NT2/D1 (cell line): Measurements from ENCODE around the gene KRT73.

Experiments
- DNase-seq: peaks from one replicate; pipeline ENCODE4 v3.0.0-alpha.2; 2011; ENCODE audit warnings: low read depth, low spot score
- H3K27me3 ChIP-seq: 2 replicates; pipeline ENCODE4 v1.6.0; 2011; ENCODE audit warnings: mild to moderate bottlenecking; ENCODE audit not compliant: insufficient read length, insufficient read depth
- H3K36me3 ChIP-seq: 2 replicates; pipeline ENCODE4 v1.6.1; 2011; ENCODE audit warnings: mild to moderate bottlenecking, low read length, mixed read lengths; ENCODE audit not compliant: insufficient read depth, insufficient read length
- H3K4me1 ChIP-seq: 2 replicates; pipeline ENCODE4 v1.5.1; 2011; ENCODE audit not compliant: insufficient read depth, insufficient read length
- H3K4me3 ChIP-seq: 2 replicates; pipeline ENCODE4 v1.5.1; 2011; ENCODE audit warnings: low read depth; ENCODE audit not compliant: insufficient read length
- H3K9ac ChIP-seq: 2 replicates; pipeline ENCODE4 v1.6.0; 2011; ENCODE audit warnings: low read depth; ENCODE audit not compliant: insufficient read length
- H3K9me3 ChIP-seq: 2 replicates; pipeline ENCODE4 v1.5.1; 2011; ENCODE audit warnings: mild to moderate bottlenecking, low read length; ENCODE audit not compliant: insufficient read depth
- SUZ12 ChIP-seq: IDR thresholded peaks from 2 replicates; pipeline ENCODE4 v1.6.1; 2011; ENCODE audit not compliant: insufficient read length, insufficient read depth; ENCODE audit errors: extremely low read depth
- YY1 ChIP-seq: IDR thresholded peaks from 2 replicates; pipeline ENCODE4 v1.6.1; 2011; ENCODE audit not compliant: insufficient read length, insufficient read depth
- ZNF274 ChIP-seq: IDR thresholded peaks from 2 replicates; pipeline ENCODE4 v1.6.1; 2011; ENCODE audit warnings: mild to moderate bottlenecking, low read depth, low read length

KRT73 gene

DNA sequence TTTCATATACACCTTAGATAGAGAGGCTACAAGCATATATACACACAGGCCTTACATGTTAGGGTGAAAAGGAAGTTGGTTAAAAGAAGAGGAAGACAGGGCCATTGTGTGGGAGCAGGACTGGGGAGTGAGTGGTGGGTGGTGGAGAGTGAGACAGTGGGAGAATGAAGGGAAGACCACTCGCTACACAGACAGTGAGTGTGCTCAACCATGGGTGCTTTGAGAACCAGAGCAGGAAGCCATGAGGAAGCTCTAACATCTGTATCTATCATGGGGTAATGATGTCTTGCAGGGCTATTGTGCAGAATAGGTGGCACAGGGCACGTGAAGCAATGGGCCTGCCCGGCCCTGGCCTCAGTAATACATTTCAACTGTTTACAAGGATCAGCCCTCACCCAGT lies 33.3 kb downstream of the KRT73 start:
- H3K9ac ChIP-seq: no peak overlapping the region
- no peak for DNase-seq

DNA sequence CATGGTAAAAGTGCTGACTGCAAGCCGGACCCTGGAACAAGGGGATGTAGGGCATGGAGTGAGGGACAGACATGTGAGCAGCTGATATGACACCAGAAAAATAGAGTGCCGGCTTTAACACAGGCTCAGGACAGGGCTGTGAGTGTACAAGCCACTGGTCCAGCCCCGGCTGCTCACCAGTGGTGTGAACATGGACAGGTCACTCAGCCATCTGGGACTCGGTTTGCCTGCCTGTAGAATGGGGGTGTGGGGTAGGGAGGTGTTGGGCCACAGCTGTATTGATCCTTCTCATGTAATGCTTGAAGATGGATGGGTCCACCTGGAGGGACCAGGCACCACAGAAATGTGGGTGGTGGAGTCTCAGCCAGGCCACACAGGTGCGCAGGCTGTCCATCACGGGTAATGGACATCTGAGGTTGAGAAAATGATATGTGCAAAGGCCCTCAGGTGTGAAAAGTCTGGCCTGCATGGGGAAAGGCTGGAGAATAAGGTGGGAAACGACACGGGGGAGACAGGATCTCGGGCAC lies 34.1 kb downstream of the KRT73 start:
- H3K36me3 ChIP-seq: no peaks in the 10 kb centered on the region
- no peaks in the 10 kb centered on the region for H3K27me3 ChIP-seq
- no peak overlapping the region for H3K4me3 ChIP-seq

More for the DNA sequence above, 33.3 kb downstream of the KRT73 start:
- Histone ChIP-seq H3K9me3 (peaks cover 7% of the 10 kb centered on the region; the same call in 1 of the 2 replicates), H3K4me1 (peaks cover 11% of the 10 kb centered on the region), H3K36me3 (no peaks in the 10 kb centered on the region), H3K27me3 (no peaks in the 10 kb centered on the region), H3K4me3 (no peak overlapping the region)
- TF ChIP-seq YY1 (no peak), SUZ12 (no peak), ZNF274 (no peak)

DNA sequence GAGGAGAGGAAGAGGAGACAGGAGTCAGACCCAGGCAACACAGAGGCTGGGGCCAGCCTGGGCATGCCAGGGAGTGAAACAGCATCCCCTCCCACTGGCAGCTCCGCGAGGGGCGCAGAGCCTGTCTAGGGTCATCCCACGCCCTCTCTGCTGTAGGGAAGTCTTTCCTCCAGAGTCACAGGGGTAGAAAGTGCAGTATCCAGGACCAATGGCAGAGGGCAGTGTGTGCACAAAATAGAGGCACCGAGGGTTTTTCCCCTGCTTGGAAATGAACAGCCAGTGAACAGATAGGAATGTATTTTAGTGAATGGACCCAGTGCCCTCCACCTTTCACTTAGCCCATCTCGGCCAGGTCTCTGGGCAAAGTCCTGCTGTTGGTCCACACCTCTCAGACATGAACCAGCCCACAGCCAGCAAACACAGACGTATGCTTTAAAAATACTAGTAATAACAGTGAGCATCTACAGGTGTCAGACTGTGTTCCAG lies 35.3 kb downstream of the KRT73 start:
- Histone ChIP-seq H3K4me3 (no peak overlapping the region), H3K9ac (no peak overlapping the region), H3K9me3 (no peaks in the 10 kb centered on the region), H3K27me3 (no peaks in the 10 kb centered on the region), H3K4me1 (peaks cover 11% of the 10 kb centered on the region), H3K36me3 (no peaks in the 10 kb centered on the region)
- peak; percentile 65 for DNase-seq
- TF ChIP-seq SUZ12: no peak
- no peak for TF ChIP-seq YY1
- TF ChIP-seq ZNF274: no peak

More for the DNA sequence above, 34.1 kb downstream of the KRT73 start:
- Histone ChIP-seq H3K9ac (no peak overlapping the region), H3K9me3 (no peaks in the 10 kb centered on the region; the same call in 1 of the 2 replicates), H3K4me1 (peaks cover 11% of the 10 kb centered on the region)
- TF ChIP-seq YY1 (no peak), SUZ12 (no peak), ZNF274 (no peak)
- no peak for DNase-seq

DNA sequence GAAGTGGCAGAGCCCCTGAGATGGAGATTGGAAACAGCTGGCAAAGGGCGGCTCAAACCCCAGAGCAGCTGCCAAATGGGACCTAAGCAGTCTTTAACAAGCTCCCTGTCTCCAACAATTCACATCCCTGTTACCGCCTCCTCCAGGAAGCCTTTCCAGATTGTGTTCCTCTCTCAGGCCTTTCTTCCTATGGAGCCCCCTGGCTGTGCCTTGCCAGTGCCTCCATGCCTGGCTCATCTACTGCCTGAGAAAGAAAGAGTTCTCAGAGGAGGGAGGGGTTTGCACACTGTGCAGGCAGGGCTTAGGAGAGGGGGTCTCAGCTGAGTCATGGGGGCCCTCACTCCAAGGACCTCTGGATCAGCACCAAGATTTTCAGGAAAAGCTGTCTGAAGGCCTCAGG lies 35.9 kb downstream of the KRT73 start:
- Histone ChIP-seq H3K4me1 (peaks cover 11% of the 10 kb centered on the region), H3K9me3 (no peaks in the 10 kb centered on the region), H3K9ac (no peak overlapping the region), H3K4me3 (no peak overlapping the region), H3K36me3 (no peaks in the 10 kb centered on the region), H3K27me3 (no peaks in the 10 kb centered on the region)
- DNase-seq: no peak
- TF ChIP-seq YY1: no peak
- no peak for TF ChIP-seq ZNF274
- no peak for TF ChIP-seq SUZ12

DNA sequence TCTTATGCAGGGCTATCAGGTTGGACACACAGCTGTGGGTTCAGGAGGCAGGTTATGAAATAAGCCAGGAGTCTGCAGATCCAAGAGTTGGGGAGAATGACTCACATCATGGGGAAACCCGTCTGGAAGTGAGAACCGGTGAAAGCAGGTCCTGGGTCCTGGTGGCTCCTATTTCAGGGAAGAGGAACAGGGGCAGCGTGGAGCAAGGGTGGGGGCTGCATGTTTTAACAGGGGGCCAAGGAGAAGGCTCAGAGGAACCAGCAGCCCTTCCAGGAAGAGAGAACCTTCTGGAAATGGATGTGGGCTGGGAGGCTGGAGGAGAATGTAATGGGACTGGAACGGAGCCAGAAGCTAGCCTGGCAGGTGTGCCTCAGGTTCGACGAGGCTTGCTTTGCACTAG lies 36.9 kb downstream of the KRT73 start:
- no peaks in the 10 kb centered on the region for H3K27me3 ChIP-seq
- no peaks in the 10 kb centered on the region for H3K36me3 ChIP-seq
- DNase-seq: no peak

DNA sequence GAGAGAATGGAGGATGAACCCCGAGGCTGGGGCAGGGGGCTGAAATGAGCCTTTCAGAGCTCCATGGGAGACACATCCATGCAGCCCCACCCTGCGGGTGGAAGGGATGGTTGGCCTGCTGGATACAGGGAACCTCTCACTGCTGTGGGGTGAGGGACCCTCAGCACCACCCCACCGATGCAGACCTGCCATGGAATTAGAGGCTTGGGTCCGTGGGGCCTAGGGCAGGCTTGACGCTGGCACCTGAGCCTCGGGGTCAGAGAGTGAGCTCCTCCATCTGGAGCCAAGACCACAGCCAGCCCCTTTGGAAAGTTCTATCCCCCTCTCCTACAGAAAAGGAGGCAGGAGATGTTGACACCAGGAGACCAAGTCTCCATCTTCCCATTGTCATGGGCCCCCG lies 37.3 kb downstream of the KRT73 start:
- no peak overlapping the region for H3K9ac ChIP-seq
- TF ChIP-seq SUZ12 (no peak), YY1 (no peak), ZNF274 (no peak)
- no peak overlapping the region for H3K4me3 ChIP-seq
- H3K27me3 ChIP-seq: no peaks in the 10 kb centered on the region
- H3K9me3 ChIP-seq: no peaks in the 10 kb centered on the region
- H3K36me3 ChIP-seq: no peaks in the 10 kb centered on the region
- DNase-seq: no peak
- peaks cover 9% of the 10 kb centered on the region for H3K4me1 ChIP-seq

More for the DNA sequence above, 36.9 kb downstream of the KRT73 start:
- Histone ChIP-seq H3K4me1 (peaks cover 9% of the 10 kb centered on the region), H3K9me3 (no peaks in the 10 kb centered on the region), H3K4me3 (no peak overlapping the region), H3K9ac (no peak overlapping the region)
- no peak for TF ChIP-seq YY1
- no peak for TF ChIP-seq SUZ12
- no peak for TF ChIP-seq ZNF274

DNA sequence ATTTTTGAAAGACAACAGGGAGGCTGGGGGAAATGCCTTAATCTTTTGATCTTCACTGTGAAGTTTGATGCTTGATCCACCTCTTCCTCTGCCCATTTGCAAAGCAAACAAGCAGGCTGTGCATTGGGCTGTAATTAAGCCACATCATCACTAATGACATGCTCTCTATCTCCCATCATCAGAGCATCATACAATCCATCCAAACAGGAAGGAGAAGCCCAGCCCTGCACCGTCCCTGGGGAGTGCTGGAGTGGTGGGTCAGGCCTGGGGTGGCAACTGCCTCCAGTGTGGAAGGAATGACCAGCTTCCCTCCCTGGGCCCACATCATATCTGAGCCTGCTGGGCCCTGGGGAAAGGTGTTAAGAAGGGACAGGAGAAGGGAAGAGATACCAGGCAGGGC lies 37.9 kb downstream of the KRT73 start:
- no peak for DNase-seq
- peaks cover 9% of the 10 kb centered on the region for H3K4me1 ChIP-seq
- no peaks in the 10 kb centered on the region for H3K9me3 ChIP-seq
- H3K4me3 ChIP-seq: no peak overlapping the region
- no peaks in the 10 kb centered on the region for H3K27me3 ChIP-seq
- H3K36me3 ChIP-seq: no peaks in the 10 kb centered on the region
- no peak overlapping the region for H3K9ac ChIP-seq
- no peak for TF ChIP-seq SUZ12
- no peak for TF ChIP-seq ZNF274

DNA sequence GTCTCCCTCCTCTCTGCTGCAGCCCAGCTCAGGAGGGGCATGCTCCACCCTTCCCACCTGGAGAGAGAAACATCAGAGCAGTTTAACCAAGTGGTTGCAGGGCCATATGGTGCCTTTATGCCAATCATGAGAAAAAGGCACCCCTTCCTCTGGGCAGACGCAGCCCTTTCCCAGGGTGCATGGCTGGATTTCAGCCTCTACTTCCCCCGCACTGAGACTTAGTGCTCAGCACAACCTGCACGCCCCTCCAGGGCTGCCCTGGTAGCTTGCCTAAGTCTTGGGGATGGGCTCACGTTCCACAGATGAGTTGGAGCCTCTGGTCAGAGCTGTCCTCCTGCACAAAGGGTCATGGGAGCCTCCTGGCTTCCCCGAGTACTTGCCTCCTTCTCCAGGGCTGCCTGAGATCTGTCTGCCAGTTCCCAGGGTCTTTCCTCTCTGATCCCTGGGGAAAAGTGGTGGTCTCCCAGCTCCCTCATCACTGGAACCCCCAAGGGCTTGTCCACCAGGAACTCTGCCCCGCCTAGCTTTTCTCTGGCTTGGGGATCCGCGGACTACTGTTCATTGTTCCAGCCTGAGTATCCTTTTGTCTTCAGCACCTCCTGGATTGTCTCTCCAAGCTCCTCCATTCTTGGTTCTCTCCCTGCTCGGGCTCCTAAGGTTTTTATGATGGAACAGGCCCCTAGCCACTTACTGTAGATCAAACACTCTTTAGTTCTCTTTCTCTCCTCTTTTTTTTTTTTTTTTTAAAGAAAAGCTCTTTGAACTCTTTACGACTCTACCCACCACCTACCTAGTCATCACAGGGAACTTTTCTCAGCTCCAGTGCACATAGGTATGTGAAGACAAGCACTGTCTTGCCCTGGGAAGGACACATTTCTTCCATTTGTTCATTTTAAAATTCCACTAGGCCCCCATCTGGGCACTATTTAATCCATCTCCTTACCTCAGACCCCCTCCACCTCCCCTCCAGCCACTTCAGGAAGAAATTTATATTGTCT lies 38.6 kb downstream of the KRT73 start:
- no peak overlapping the region for H3K4me3 ChIP-seq
- TF ChIP-seq YY1 (no peak), SUZ12 (no peak), ZNF274 (no peak)
- H3K4me1 ChIP-seq: peaks cover 9% of the 10 kb centered on the region
- no peaks in the 10 kb centered on the region for H3K27me3 ChIP-seq
- no peak for DNase-seq
- no peak overlapping the region for H3K9ac ChIP-seq
- no peaks in the 10 kb centered on the region for H3K36me3 ChIP-seq
- no peaks in the 10 kb centered on the region for H3K9me3 ChIP-seq
